Erythroblast (primary cell): ENCODE measurements around the gene IL2RA.
"Not testable (repeated sequence)": the region's sequence is repeated elsewhere in the genome, so short reads cannot be mapped to it uniquely, and the experiment has no call there.

Source experiments
- DNase-seq, 2 experiments: peaks; one replicate each; lab custom pipeline; 2025; lab: John Stamatoyannopoulos, UW
- GATA1 ChIP-seq: IDR thresholded peaks from 2 replicates; pipeline ENCODE4 v1.6.1; 2011; ENCODE audit warnings: low read depth, mild to moderate bottlenecking, control low read depth, low read length, moderate library complexity
- POLR2A ChIP-seq: IDR thresholded peaks from 2 replicates; pipeline ENCODE4 v1.6.1; 2011; ENCODE audit warnings: mild to moderate bottlenecking, low read length

IL2RA gene

DNA sequence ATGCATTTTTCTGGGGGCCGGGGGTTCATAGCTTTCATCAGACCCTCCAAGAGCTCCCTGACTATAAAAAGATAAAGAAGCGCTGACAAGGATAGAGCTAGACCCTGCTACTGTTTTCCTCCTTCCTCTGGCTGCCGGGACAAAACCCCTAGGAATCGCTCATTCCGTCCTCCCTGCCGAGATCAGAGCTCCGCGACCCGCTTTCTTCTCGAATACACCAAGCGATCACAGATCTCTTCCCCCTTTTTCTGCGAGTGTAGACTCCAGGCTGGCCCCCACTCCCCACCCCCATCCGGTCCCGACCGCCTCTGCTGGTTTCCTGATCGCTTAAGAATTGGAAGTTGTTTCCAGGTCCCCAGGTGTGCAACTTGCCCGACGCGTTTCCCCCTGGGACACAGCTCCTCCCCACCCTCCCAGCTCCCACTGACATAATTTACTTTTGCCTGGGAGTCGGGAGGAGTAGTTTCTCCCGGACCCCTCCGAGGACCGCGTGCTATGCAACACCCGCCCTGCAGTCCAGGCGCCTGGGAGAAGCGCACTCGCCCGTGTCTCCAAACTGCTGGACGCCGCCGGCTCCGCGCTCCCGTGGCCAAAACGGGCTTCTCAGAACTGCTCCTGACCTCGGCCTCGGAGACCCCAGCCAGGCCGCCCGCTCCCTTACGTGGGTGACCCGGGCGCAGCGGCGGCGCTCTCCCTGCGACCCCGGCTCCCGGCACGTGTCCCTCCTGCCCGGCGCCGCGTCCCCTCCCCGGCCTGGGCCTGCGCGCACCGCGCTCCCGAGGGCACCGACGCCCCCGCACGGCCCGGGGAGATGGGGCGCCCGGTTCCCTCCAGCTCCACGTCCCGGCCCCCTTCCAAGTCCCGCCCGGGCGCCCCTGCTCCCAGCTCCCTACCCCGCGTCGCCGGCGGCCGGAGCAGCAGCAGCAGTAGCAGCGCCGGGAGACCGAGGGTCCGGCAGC lies 85.4 kb downstream of the IL2RA start:
- no peak for TF ChIP-seq GATA1
- no peak for TF ChIP-seq POLR2A
- peak; percentile 70 to 82 for DNase-seq

GRCh38 chr10:5975641-5976473 lies 86.3 kb downstream of the IL2RA start:
- peak; percentile 74 to 76 for DNase-seq
- TF ChIP-seq GATA1 = no peak
- peak; percentile 20 for TF ChIP-seq POLR2A

GRCh38 chr10:5973069-5973468 lies 89.1 kb downstream of the IL2RA start:
- DNase-seq = no peak
- TF ChIP-seq GATA1 (no peak), POLR2A (no peak)

DNA sequence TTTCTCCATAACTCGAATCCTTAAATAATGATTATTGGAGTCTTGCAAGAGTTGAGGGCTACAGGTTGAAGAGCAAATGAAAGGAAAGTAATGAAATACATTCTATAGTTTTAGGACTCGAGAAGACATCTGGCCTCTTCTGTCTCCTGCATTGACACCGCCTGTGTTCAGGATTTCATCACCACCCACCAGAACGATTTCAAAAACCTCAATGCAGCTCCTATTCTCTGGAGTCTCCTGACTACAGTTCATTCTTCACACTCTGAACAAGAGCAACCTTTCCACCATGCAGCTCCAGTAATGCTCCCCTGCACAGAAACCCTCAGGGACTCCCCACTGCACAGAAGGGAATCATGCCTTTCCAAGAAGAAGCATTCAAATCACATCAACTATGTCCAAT lies 90.3 kb downstream of the IL2RA start:
- DNase-seq = no peak
- no peak for TF ChIP-seq POLR2A
- no peak for TF ChIP-seq GATA1

GRCh38 chr10:5971315-5971832 lies 90.8 kb downstream of the IL2RA start:
- TF ChIP-seq GATA1 (no peak), POLR2A (peak; percentile 39)
- DNase-seq = peak; percentile 82 to 83

GRCh38 chr10:5970527-5970926 lies 91.6 kb downstream of the IL2RA start:
- no peak for DNase-seq
- TF ChIP-seq POLR2A (no peak), GATA1 (no peak)

- no peak for DNase-seq
- no peak for TF ChIP-seq POLR2A
These were observed 92.1 kb downstream of the IL2RA start for GRCh38 chr10:5970066-5970465.

GRCh38 chr10:5968681-5969453 lies 93.3 kb downstream of the IL2RA start:
- no peak for DNase-seq
- no peak for TF ChIP-seq GATA1
- TF ChIP-seq POLR2A = no peak

GRCh38 chr10:5968037-5968680 lies 94.0 kb downstream of the IL2RA start:
- DNase-seq = peak in 1 of 2 experiments; percentile 17
- TF ChIP-seq POLR2A (no peak), GATA1 (no peak)

DNA sequence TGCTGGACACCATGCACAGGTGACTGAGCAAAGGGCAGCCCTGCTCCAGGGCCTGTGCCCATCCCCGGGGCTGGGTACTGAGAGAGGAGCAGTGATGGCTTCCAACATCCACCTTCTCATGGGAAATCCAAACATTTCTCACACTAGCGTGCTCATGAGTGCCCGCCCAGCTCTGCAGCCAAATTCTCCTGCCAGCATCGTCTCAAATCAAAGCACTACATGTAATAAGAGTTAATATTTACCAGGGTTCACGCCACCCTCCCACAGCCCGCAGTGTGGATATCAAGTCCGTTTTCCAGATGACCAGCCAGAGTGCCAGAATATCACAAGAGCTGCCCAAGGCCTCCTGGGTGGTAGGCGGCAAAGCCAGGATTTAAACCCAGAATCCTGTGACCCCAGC lies 96.9 kb downstream of the IL2RA start:
- TF ChIP-seq GATA1 = no peak
- TF ChIP-seq POLR2A = no peak
- no peak for DNase-seq

GRCh38 chr10:5964736-5965135 lies 97.4 kb downstream of the IL2RA start:
- DNase-seq = no peak
- TF ChIP-seq GATA1 (no peak), POLR2A (no peak)

- no peak for TF ChIP-seq GATA1
- no peak for TF ChIP-seq POLR2A
- no peak for DNase-seq
These were observed 98.6 kb downstream of the IL2RA start for GRCh38 chr10:5963591-5963990.

DNA sequence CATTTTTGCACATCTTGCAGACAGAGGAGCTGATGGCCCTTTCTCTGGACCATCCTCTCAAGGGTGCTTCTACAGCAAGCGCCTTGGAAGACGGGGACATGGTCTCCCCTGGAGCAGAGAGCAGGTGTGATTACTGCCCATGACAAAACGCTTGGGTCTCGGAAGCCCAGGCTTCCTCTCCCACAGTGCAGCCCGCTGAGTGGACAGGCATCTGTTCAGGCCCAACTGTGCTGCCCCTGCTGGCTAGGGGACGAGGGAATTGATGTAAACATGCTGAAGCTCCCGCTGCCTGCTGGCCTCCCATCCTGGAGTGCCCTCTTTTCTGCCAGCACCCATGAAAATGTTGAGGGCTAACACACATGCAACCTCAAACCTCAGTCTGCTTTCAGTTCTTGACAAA lies 99.1 kb downstream of the IL2RA start:
- TF ChIP-seq GATA1 (no peak), POLR2A (no peak)
- DNase-seq = no peak

GRCh38 chr10:5962358-5962940 lies 99.7 kb downstream of the IL2RA start:
- not testable (repeated sequence) for DNase-seq
